HEK293 (cell line): ENCODE results near the gene BMP2K.

Experiments
- CTCF ChIA-PET: fragments of 350-600 bp; formaldehyde crosslinking; extraction: SDS; loops from one replicate; lab custom pipeline; 2021; ENCODE audit warnings: antibody characterized with exemption; lab: Yijun Ruan, JAX
- POLR2A ChIA-PET: fragments of 300-600 bp; formaldehyde crosslinking; extraction: SDS; loops from one replicate; lab custom pipeline; 2020; ENCODE audit warnings: antibody characterized with exemption, inconsistent platforms; lab: Yijun Ruan, JAX
- H3K27ac ChIP-seq: fragments of 200-500 bp; sonication (Bioruptor generic); 2 replicates; pipeline ENCODE4 v1.5.1; 2014; ENCODE audit warnings: low read depth, low read length, control low read depth, inconsistent platforms; ENCODE audit errors: extremely low read depth
- H3K36me3 ChIP-seq, 2 experiments: fragments of 200-500 bp in 1 of 2; sonication (Bioruptor generic) in 1 of 2; 1 replicate in 1 of 2; 2 replicates in 1 of 2; pipeline ENCODE4 v1.5.1; 2014 to 2017; ENCODE audit warnings: inconsistent platforms in 2 of 2, low read length in 2 of 2; ENCODE audit not compliant: control insufficient read depth in 2 of 2, insufficient read depth in 1 of 2
- H3K4me1 ChIP-seq: fragments of 200-500 bp; sonication (Bioruptor generic); 2 replicates; pipeline ENCODE4 v1.5.1; 2014; ENCODE audit warnings: mild to moderate bottlenecking, low read length, inconsistent platforms; ENCODE audit not compliant: control insufficient read depth, insufficient read depth
- H3K4me3 ChIP-seq: 2 replicates; pipeline ENCODE4 v1.5.1; 2011; ENCODE audit warnings: low read depth, mild to moderate bottlenecking, control low read depth, low read length, moderate library complexity
- H3K9me3 ChIP-seq: fragments of 200-500 bp; sonication (Bioruptor generic); 2 replicates; pipeline ENCODE4 v1.5.1; 2014; ENCODE audit warnings: low read depth, low read length, inconsistent platforms; ENCODE audit not compliant: control insufficient read depth, insufficient read depth
- PRDM1 ChIP-seq: fragments of 450-650 bp; formaldehyde crosslinking; IDR thresholded peaks from 2 replicates; pipeline ENCODE4; 2016; ENCODE audit warnings: missing biosample characterization, missing genetic modification characterization
- SALL2 ChIP-seq: fragments of 450-650 bp; formaldehyde crosslinking; IDR thresholded peaks from 2 replicates; pipeline ENCODE4 v1.5.0; 2017; ENCODE audit warnings: missing biosample characterization, mild to moderate bottlenecking, missing genetic modification characterization, borderline replicate concordance
- SETDB1 ChIP-seq: IDR thresholded peaks from one replicate; pipeline ENCODE4 v1.6.1; 2017; ENCODE audit warnings: mild to moderate bottlenecking, low read length, moderate library complexity, mixed read lengths; ENCODE audit not compliant: insufficient read length
- WT1 ChIP-seq: fragments of 450-650 bp; formaldehyde crosslinking; IDR thresholded peaks from 2 replicates; pipeline ENCODE4 v1.5.1; 2016; ENCODE audit warnings: missing biosample characterization, missing genetic modification characterization
- ZBTB1 ChIP-seq: fragments of 450-650 bp; formaldehyde crosslinking; IDR thresholded peaks from 2 replicates; pipeline ENCODE4 v1.5.1; 2016; ENCODE audit warnings: missing biosample characterization, missing genetic modification characterization
- ZBTB7A ChIP-seq: fragments of 450-650 bp; formaldehyde crosslinking; IDR thresholded peaks from 2 replicates; pipeline ENCODE4 v1.5.1; 2016; ENCODE audit warnings: low read depth, missing biosample characterization, missing genetic modification characterization
- ZNF112 ChIP-seq: fragments of 450-650 bp; formaldehyde crosslinking; IDR thresholded peaks from 2 replicates; pipeline ENCODE4 v1.5.0; 2017; ENCODE audit warnings: missing biosample characterization, missing genetic modification characterization
- ZNF175 ChIP-seq: fragments of 450-650 bp; formaldehyde crosslinking; IDR thresholded peaks from 2 replicates; pipeline ENCODE4 v1.5.1; 2016; ENCODE audit warnings: missing biosample characterization, missing genetic modification characterization
- ZNF324 ChIP-seq: fragments of 450-650 bp; formaldehyde crosslinking; IDR thresholded peaks from 2 replicates; pipeline ENCODE4 v1.5.1; 2016; ENCODE audit warnings: missing biosample characterization, missing genetic modification characterization
- ZNF394 ChIP-seq: fragments of 450-650 bp; formaldehyde crosslinking; IDR thresholded peaks from 2 replicates; pipeline ENCODE4 v1.5.1; 2016; ENCODE audit warnings: missing biosample characterization, missing genetic modification characterization, mild to moderate bottlenecking, moderate library complexity, borderline replicate concordance
- ZNF529 ChIP-seq: fragments of 450-650 bp; formaldehyde crosslinking; IDR thresholded peaks from 2 replicates; pipeline ENCODE4 v1.5.1; 2017; ENCODE audit warnings: missing genetic modification characterization, missing biosample characterization; ENCODE audit not compliant: insufficient replicate concordance
- ZNF561 ChIP-seq: fragments of 450-650 bp; IDR thresholded peaks from 2 replicates; pipeline ENCODE4 v1.5.1; 2018; ENCODE audit warnings: missing biosample characterization, missing genetic modification characterization, borderline replicate concordance
- ZNF623 ChIP-seq: fragments of 450-650 bp; formaldehyde crosslinking; IDR thresholded peaks from 2 replicates; pipeline ENCODE4 v1.5.1; 2016; ENCODE audit warnings: missing biosample characterization, missing genetic modification characterization
- ZNF654 ChIP-seq: fragments of 450-650 bp; formaldehyde crosslinking; IDR thresholded peaks from 2 replicates; pipeline ENCODE4 v1.5.1; 2016; ENCODE audit warnings: low read depth, missing biosample characterization, missing genetic modification characterization
- ZNF658 ChIP-seq: fragments of 450-650 bp; formaldehyde crosslinking; IDR thresholded peaks from 2 replicates; pipeline ENCODE4; 2016; ENCODE audit warnings: missing biosample characterization, missing genetic modification characterization
- ZNF701 ChIP-seq: fragments of 450-650 bp; formaldehyde crosslinking; IDR thresholded peaks from 2 replicates; pipeline ENCODE4 v1.5.1; 2016; ENCODE audit warnings: missing biosample characterization, missing genetic modification characterization
- ZNF843 ChIP-seq: fragments of 450-650 bp; formaldehyde crosslinking; IDR thresholded peaks from 2 replicates; pipeline ENCODE4 v1.5.1; 2016; ENCODE audit warnings: missing biosample characterization, missing genetic modification characterization
- TF ChIP-seq, protein P1 (sequence below): fragments of 450-650 bp; formaldehyde crosslinking; IDR thresholded peaks from 2 replicates; pipeline ENCODE4 v1.5.1; 2016; ENCODE audit warnings: missing biosample characterization, missing genetic modification characterization
- TF ChIP-seq, protein P2 (sequence below): fragments of 450-650 bp; formaldehyde crosslinking; IDR thresholded peaks from 2 replicates; pipeline ENCODE4 v1.5.1; 2016; ENCODE audit warnings: missing biosample characterization, missing genetic modification characterization
- TF ChIP-seq, protein P3 (sequence below): fragments of 450-650 bp; formaldehyde crosslinking; IDR thresholded peaks from 2 replicates; pipeline ENCODE4 v1.5.1; 2017; ENCODE audit warnings: missing biosample characterization, missing genetic modification characterization
- TF ChIP-seq, protein P4 (sequence below): sonication (generic); formaldehyde crosslinking; IDR thresholded peaks from 2 replicates; pipeline ENCODE4 v1.8.1; 2022; ENCODE audit warnings: mild to moderate bottlenecking, moderate library complexity, missing genetic modification reagents
- TF ChIP-seq, protein P5 (sequence below): fragments of 450-650 bp; formaldehyde crosslinking; IDR thresholded peaks from 2 replicates; pipeline ENCODE4 v1.5.1; 2017; ENCODE audit warnings: missing biosample characterization, missing genetic modification characterization
- TF ChIP-seq, protein P6 (sequence below): fragments of 450-650 bp; formaldehyde crosslinking; IDR thresholded peaks from 2 replicates; pipeline ENCODE4 v1.5.1; 2016; ENCODE audit warnings: missing biosample characterization, missing genetic modification characterization, low read depth
- TF ChIP-seq, protein P7 (sequence below): fragments of 450-650 bp; formaldehyde crosslinking; IDR thresholded peaks from 2 replicates; pipeline ENCODE4 v1.5.1; 2016; ENCODE audit warnings: missing biosample characterization, missing genetic modification characterization

BMP2K gene

DNA sequence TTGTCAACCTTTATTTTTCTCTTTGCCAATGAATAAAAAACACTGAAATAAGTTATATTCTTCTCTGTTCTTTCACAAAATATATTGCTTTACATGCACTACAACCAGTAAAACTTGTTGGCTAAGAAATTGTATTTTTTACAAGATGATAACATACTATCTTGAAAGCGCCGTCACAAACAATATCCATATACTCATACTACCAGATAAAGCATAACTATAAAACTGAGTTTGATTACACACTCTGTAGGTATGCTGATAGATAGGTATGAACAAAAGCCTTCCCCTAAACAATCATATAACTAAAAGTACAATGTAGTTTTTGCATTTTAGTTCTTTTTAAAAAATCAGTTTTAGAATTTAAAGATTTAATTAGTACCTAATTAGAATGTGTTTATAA, 13.6 kb upstream of the BMP2K start:
- Histone ChIP-seq H3K9me3 (no peaks in the 10 kb centered on the region), H3K36me3 (no peaks in the 10 kb centered on the region), H3K4me1 (no peaks in the 10 kb centered on the region), H3K27ac (no peak overlapping the region), H3K4me3 (no peak overlapping the region)
- ChIA-PET POLR2A (no interaction called here), CTCF (interaction anchor here (0.8 kb wide), 1 partner anchor 70 kb away, joined by 3 read pairs; no protein-coding TSS in a partner anchor)
- TF ChIP-seq ZBTB7A (tag by site-specific recombination) (no peak), SETDB1 (no peak), ZNF324 (tag by site-specific recombination) (no peak), ZNF394 (tag by site-specific recombination) (no peak), ZNF561 (tag by site-specific recombination) (no peak), ZNF701 (no peak), SALL2 (no peak), ZNF658 (no peak), PRDM1 (no peak), ZNF175 (tag by site-specific recombination) (no peak), ZNF623 (no peak), ZNF529 (tag by site-specific recombination) (no peak), ZBTB1 (tag by site-specific recombination) (no peak), WT1 (no peak), ZNF843 (tag by site-specific recombination) (no peak)
- TF ChIP-seq, protein P1, sequence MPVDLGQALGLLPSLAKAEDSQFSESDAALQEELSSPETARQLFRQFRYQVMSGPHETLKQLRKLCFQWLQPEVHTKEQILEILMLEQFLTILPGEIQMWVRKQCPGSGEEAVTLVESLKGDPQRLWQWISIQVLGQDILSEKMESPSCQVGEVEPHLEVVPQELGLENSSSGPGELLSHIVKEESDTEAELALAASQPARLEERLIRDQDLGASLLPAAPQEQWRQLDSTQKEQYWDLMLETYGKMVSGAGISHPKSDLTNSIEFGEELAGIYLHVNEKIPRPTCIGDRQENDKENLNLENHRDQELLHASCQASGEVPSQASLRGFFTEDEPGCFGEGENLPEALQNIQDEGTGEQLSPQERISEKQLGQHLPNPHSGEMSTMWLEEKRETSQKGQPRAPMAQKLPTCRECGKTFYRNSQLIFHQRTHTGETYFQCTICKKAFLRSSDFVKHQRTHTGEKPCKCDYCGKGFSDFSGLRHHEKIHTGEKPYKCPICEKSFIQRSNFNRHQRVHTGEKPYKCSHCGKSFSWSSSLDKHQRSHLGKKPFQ (tag by site-specific recombination), result no peak
- TF ChIP-seq, protein P2, sequence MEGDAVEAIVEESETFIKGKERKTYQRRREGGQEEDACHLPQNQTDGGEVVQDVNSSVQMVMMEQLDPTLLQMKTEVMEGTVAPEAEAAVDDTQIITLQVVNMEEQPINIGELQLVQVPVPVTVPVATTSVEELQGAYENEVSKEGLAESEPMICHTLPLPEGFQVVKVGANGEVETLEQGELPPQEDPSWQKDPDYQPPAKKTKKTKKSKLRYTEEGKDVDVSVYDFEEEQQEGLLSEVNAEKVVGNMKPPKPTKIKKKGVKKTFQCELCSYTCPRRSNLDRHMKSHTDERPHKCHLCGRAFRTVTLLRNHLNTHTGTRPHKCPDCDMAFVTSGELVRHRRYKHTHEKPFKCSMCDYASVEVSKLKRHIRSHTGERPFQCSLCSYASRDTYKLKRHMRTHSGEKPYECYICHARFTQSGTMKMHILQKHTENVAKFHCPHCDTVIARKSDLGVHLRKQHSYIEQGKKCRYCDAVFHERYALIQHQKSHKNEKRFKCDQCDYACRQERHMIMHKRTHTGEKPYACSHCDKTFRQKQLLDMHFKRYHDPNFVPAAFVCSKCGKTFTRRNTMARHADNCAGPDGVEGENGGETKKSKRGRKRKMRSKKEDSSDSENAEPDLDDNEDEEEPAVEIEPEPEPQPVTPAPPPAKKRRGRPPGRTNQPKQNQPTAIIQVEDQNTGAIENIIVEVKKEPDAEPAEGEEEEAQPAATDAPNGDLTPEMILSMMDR, result no peak
- TF ChIP-seq, protein P3, sequence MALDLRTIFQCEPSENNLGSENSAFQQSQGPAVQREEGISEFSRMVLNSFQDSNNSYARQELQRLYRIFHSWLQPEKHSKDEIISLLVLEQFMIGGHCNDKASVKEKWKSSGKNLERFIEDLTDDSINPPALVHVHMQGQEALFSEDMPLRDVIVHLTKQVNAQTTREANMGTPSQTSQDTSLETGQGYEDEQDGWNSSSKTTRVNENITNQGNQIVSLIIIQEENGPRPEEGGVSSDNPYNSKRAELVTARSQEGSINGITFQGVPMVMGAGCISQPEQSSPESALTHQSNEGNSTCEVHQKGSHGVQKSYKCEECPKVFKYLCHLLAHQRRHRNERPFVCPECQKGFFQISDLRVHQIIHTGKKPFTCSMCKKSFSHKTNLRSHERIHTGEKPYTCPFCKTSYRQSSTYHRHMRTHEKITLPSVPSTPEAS, result no peak
- TF ChIP-seq, protein P4, sequence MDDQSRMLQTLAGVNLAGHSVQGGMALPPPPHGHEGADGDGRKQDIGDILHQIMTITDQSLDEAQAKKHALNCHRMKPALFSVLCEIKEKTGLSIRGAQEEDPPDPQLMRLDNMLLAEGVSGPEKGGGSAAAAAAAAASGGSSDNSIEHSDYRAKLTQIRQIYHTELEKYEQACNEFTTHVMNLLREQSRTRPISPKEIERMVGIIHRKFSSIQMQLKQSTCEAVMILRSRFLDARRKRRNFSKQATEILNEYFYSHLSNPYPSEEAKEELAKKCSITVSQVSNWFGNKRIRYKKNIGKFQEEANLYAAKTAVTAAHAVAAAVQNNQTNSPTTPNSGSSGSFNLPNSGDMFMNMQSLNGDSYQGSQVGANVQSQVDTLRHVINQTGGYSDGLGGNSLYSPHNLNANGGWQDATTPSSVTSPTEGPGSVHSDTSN (CRISPR knock-in tag), result no peak
- TF ChIP-seq, protein P5, sequence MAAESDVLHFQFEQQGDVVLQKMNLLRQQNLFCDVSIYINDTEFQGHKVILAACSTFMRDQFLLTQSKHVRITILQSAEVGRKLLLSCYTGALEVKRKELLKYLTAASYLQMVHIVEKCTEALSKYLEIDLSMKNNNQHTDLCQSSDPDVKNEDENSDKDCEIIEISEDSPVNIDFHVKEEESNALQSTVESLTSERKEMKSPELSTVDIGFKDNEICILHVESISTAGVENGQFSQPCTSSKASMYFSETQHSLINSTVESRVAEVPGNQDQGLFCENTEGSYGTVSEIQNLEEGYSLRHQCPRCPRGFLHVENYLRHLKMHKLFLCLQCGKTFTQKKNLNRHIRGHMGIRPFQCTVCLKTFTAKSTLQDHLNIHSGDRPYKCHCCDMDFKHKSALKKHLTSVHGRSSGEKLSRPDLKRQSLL (tag by site-specific recombination), result no peak

DNA sequence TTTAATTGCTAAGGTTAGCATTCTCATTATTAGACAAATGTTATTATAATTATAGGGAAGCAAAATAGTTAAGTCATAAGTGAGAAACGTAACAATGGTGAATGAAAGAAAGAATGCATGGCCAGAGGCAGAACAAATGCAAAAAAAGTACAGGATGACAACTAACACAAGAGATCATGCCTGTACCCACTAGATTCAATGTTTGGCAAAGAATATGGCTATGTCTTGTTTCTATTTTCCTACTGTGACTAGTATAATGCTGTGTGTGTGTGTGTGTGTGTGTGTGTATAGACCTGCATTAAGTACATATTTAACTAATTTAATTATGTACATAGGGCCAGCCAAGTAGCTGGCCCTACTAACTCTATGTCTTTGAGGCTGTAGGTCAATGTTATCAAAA, 12.9 kb upstream of the BMP2K start:
- CTCF ChIA-PET, result no interaction called here
- TF ChIP-seq, protein P6, sequence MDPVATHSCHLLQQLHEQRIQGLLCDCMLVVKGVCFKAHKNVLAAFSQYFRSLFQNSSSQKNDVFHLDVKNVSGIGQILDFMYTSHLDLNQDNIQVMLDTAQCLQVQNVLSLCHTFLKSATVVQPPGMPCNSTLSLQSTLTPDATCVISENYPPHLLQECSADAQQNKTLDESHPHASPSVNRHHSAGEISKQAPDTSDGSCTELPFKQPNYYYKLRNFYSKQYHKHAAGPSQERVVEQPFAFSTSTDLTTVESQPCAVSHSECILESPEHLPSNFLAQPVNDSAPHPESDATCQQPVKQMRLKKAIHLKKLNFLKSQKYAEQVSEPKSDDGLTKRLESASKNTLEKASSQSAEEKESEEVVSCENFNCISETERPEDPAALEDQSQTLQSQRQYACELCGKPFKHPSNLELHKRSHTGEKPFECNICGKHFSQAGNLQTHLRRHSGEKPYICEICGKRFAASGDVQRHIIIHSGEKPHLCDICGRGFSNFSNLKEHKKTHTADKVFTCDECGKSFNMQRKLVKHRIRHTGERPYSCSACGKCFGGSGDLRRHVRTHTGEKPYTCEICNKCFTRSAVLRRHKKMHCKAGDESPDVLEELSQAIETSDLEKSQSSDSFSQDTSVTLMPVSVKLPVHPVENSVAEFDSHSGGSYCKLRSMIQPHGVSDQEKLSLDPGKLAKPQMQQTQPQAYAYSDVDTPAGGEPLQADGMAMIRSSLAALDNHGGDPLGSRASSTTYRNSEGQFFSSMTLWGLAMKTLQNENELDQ (tag by site-specific recombination), result no peak
- TF ChIP-seq WT1, result no peak
- TF ChIP-seq, protein P7, sequence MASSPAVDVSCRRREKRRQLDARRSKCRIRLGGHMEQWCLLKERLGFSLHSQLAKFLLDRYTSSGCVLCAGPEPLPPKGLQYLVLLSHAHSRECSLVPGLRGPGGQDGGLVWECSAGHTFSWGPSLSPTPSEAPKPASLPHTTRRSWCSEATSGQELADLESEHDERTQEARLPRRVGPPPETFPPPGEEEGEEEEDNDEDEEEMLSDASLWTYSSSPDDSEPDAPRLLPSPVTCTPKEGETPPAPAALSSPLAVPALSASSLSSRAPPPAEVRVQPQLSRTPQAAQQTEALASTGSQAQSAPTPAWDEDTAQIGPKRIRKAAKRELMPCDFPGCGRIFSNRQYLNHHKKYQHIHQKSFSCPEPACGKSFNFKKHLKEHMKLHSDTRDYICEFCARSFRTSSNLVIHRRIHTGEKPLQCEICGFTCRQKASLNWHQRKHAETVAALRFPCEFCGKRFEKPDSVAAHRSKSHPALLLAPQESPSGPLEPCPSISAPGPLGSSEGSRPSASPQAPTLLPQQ (tag by site-specific recombination), result no peak
- no peak for TF ChIP-seq ZNF654 (tag by site-specific recombination)
- TF ChIP-seq ZNF112 (tag by site-specific recombination), result no peak

More for the DNA sequence above, 12.9 kb upstream of the BMP2K start:
- POLR2A ChIA-PET, result no interaction called here
- Histone ChIP-seq H3K27ac (no peak overlapping the region), H3K9me3 (no peaks in the 10 kb centered on the region), H3K36me3 (no peaks in the 10 kb centered on the region), H3K4me3 (no peak overlapping the region), H3K4me1 (no peaks in the 10 kb centered on the region)
